Tongue (tissue), 2 donors: ENCODE measurements around the gene METTL9. TPM values are rescaled to one million over a fixed set of nuclear protein-coding genes. Genes with fewer than 3 reads are reported as not detected.

Experiments used
- small RNA-seq: library from RNA; depleted of rRNA; stranded (forward); fragments of <200 nt; gene quantifications from one replicate; pipeline ENCODE3, GENCODE V24; 2014; ENCODE audit warnings: low replicate concordance
- total RNA-seq: library from RNA; depleted of rRNA; stranded (reverse); fragments of >200 nt; gene quantifications from one replicate; pipeline ENCODE4 v1.2.3, GENCODE V29; 2014

Gene METTL9
- total RNA-seq, 1 donor from 2014 or later, result 164 TPM

Small RNA genes within 50 kb of the gene (small RNA-seq; reads per million reads assigned to genes)
- gene RF00478 (not detected), gene RNU6-1005P (not detected), gene RNU6-196P (not detected)

Other genes starting within 250 kb of the METTL9 start
- 1.3 TPM for gene IGSF6, start 53.0 kb downstream of the METTL9 start, total RNA-seq
- 0.10 TPM for gene OTOA, start 64.4 kb downstream of the METTL9 start, total RNA-seq